ENCODE data around the gene MCM3.

Gene MCM3

DNA sequence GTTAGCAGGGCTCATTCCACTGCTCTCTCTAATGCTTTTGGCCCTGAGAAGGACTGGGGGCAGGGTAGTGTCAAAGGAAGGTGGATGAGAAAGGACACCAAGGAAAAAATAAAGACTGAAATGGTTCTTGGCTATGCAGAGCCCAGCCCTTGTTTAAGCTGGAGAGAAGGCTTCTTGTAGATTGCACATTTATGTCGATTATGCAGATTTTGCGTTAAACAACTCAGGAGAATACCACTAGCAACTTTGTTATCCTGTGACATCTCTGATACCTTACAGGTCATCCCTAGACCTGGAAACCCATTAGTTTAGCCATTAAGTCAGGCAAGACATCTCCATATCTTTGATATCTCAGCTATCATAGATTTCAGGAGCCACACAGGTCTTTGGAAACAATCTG lies 29.1 kb downstream of the MCM3 start:
- no peak for DNase-seq (ENCODE audit: low read depth in 1 of 2, low spot score in 1 of 2)
- H3K4me3 ChIP-seq (replicated peaks; ENCODE audit: insufficient read depth, low read length) = no peak overlapping the region
- peaks cover 5% of the 10 kb centered on the region for H3K27me3 ChIP-seq (ENCODE audit: insufficient read depth, poor library complexity, severe bottlenecking)
- H3K27ac ChIP-seq (replicated peaks) = no peak overlapping the region
- TF ChIP-seq GABPA (IDR thresholded peaks at IDR 0.05; ENCODE audit: low read depth) = no peak
- TF ChIP-seq, protein P1, sequence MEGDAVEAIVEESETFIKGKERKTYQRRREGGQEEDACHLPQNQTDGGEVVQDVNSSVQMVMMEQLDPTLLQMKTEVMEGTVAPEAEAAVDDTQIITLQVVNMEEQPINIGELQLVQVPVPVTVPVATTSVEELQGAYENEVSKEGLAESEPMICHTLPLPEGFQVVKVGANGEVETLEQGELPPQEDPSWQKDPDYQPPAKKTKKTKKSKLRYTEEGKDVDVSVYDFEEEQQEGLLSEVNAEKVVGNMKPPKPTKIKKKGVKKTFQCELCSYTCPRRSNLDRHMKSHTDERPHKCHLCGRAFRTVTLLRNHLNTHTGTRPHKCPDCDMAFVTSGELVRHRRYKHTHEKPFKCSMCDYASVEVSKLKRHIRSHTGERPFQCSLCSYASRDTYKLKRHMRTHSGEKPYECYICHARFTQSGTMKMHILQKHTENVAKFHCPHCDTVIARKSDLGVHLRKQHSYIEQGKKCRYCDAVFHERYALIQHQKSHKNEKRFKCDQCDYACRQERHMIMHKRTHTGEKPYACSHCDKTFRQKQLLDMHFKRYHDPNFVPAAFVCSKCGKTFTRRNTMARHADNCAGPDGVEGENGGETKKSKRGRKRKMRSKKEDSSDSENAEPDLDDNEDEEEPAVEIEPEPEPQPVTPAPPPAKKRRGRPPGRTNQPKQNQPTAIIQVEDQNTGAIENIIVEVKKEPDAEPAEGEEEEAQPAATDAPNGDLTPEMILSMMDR (IDR thresholded peaks at IDR 0.05; ENCODE audit: insufficient read depth, low read length) = no peak
- no peak for TF ChIP-seq POLR2AphosphoS5 (IDR thresholded peaks at IDR 0.05; ENCODE audit: low read depth)
- no peak for TF ChIP-seq REST (IDR thresholded peaks at IDR 0.05; ENCODE audit: insufficient replicate concordance, low read depth)
- TF ChIP-seq SPI1 (IDR thresholded peaks at IDR 0.05; ENCODE audit: borderline replicate concordance, low read depth) = no peak

DNA sequence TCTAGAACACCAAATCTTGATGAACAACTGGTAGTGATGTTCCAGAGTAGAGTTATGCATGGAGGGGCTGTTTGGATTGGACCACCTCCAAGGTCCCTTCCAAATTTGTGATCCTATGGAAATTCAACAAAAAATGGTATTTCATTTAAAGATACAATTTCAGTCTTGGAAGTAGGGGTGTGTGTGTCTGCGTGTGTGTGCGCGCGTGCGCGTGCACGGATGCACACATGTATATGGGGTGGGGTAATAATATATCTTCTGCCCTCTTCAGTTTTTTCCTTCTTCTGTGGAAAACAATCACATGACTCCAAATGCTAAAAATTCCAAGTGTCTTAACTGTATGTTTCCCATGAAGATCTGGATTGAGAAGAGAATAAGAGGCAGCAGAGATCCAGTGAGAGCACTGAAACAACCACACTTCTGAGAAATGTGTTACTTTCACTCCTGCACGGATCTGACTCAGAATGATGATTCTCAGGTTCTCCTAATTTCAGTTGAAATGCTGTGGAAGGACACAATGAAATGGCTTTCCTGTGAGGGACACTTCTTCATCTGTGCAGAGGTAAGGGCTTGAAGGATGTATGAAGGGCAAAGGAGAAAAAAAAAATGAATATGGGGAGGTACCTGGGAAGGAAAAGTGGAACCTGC lies 29.7 kb downstream of the MCM3 start:
- TF ChIP-seq REST (IDR thresholded peaks at IDR 0.05; ENCODE audit: insufficient replicate concordance, low read depth) (no peak), GABPA (IDR thresholded peaks at IDR 0.05; ENCODE audit: low read depth) (no peak), SPI1 (IDR thresholded peaks at IDR 0.05; ENCODE audit: borderline replicate concordance, low read depth) (no peak), POLR2AphosphoS5 (IDR thresholded peaks at IDR 0.05; ENCODE audit: low read depth) (no peak)
- TF ChIP-seq, protein P1 (IDR thresholded peaks at IDR 0.05; ENCODE audit: insufficient read depth, low read length) = no peak
- Histone ChIP-seq H3K27me3 (ENCODE audit: insufficient read depth, poor library complexity, severe bottlenecking) (peaks cover 5% of the 10 kb centered on the region), H3K27ac (replicated peaks) (no peak overlapping the region), H3K4me3 (replicated peaks; ENCODE audit: insufficient read depth, low read length) (no peak overlapping the region)
- no peak for DNase-seq (ENCODE audit: low read depth in 1 of 2, low spot score in 1 of 2)

DNA sequence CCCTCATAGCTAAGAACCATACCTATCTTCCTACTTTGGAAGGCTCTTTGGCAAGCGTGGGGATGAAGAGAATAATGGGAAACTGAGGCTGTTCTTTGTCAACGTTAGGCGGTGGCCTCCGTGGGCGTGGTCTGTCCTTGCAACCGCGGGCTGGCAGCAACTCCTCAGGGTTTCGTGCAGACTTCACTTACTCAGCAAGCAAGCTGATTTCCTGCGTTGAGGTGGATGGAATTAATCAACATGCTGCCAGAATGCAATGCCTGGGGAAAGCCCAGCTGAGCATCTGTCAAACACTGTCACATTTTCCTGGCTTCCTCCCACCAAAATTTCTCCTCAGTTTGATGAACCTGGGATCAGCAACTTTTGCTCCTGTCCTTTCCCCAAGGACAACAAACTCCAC lies 31.0 kb downstream of the MCM3 start:
- no peak for DNase-seq (ENCODE audit: low read depth in 1 of 2, low spot score in 1 of 2)
- H3K27me3 ChIP-seq (ENCODE audit: insufficient read depth, poor library complexity, severe bottlenecking) = peaks cover 5% of the 10 kb centered on the region
- TF ChIP-seq POLR2AphosphoS5 (IDR thresholded peaks at IDR 0.05; ENCODE audit: low read depth) (no peak), SPI1 (IDR thresholded peaks at IDR 0.05; ENCODE audit: borderline replicate concordance, low read depth) (no peak), REST (IDR thresholded peaks at IDR 0.05; ENCODE audit: insufficient replicate concordance, low read depth) (no peak), GABPA (IDR thresholded peaks at IDR 0.05; ENCODE audit: low read depth) (no peak)
- TF ChIP-seq, protein P1 (IDR thresholded peaks at IDR 0.05; ENCODE audit: insufficient read depth, low read length) = no peak
- H3K4me3 ChIP-seq (replicated peaks; ENCODE audit: insufficient read depth, low read length) = no peak overlapping the region
- H3K27ac ChIP-seq (replicated peaks) = no peak overlapping the region

Data from HL-60 (cell line).